T-helper 2 cell treated with Interferon-gamma antibody and Interleukin-4, amounts not matched to agents 5 μg/mL and 100 μg/mL, for 36 hours (primary cell): ENCODE results near the gene ZCCHC17.
"Not testable (repeated sequence)": the region's sequence is repeated elsewhere in the genome, so short reads cannot be mapped to it uniquely, and the experiment has no call there.

ENCODE experiments used
- DNase-seq: peaks from one replicate; pipeline ENCODE4 v3.0.0; 2021; ENCODE audit warnings: low spot score
- H3K27ac Mint-ChIP-seq: one replicate; pipeline ENCODE4 v1.8.0; 2021; ENCODE audit warnings: mild to moderate bottlenecking, mixed read lengths
- H3K27me3 Mint-ChIP-seq: one replicate; pipeline ENCODE4 v1.8.0; 2021; ENCODE audit warnings: low read depth, mixed read lengths
- H3K36me3 Mint-ChIP-seq: one replicate; pipeline ENCODE4 v1.8.0; 2021; ENCODE audit warnings: low read depth, mixed read lengths
- H3K4me1 Mint-ChIP-seq: one replicate; pipeline ENCODE4 v1.8.0; 2021; ENCODE audit warnings: low read depth, mixed read lengths
- H3K4me3 Mint-ChIP-seq: one replicate; pipeline ENCODE4 v1.8.0; 2022; ENCODE audit warnings: mild to moderate bottlenecking, moderate library complexity, mixed read lengths
- H3K9me3 Mint-ChIP-seq: one replicate; pipeline ENCODE4 v1.8.0; 2021; ENCODE audit warnings: mixed read lengths

Gene ZCCHC17

GRCh38 chr1:31287791-31288190 lies 9.0 kb upstream of the ZCCHC17 start:
- not testable (repeated sequence) for H3K4me1 Mint-ChIP-seq, H3K27ac Mint-ChIP-seq, H3K27me3 Mint-ChIP-seq, H3K4me3 Mint-ChIP-seq, DNase-seq, H3K9me3 Mint-ChIP-seq
- H3K36me3 Mint-ChIP-seq: peaks cover 45% of the 10 kb centered on the region

GRCh38 chr1:31289021-31289420 lies 7.8 kb upstream of the ZCCHC17 start:
- Mint-ChIP-seq H3K4me3 (no peak overlapping the region), H3K36me3 (peaks cover 48% of the 10 kb centered on the region), H3K9me3 (no peaks in the 10 kb centered on the region), H3K27ac (no peak overlapping the region), H3K4me1 (peaks cover 2% of the 10 kb centered on the region), H3K27me3 (no peaks in the 10 kb centered on the region)
- DNase-seq: no peak

GRCh38 chr1:31295874-31296485 lies 852 bp upstream of the ZCCHC17 start:
- Mint-ChIP-seq H3K4me3 (no peak overlapping the region), H3K27ac (no peak overlapping the region)
- DNase-seq: no peak

GRCh38 chr1:31297277-31298247 lies 730 bp downstream of the ZCCHC17 start:
- H3K27me3 Mint-ChIP-seq: no peaks in the 10 kb centered on the region
- H3K36me3 Mint-ChIP-seq: peaks cover 20% of the 10 kb centered on the region
- no peak overlapping the region for H3K27ac Mint-ChIP-seq
- no peak overlapping the region for H3K4me3 Mint-ChIP-seq
- no peaks in the 10 kb centered on the region for H3K9me3 Mint-ChIP-seq
- peaks cover 19% of the 10 kb centered on the region for H3K4me1 Mint-ChIP-seq
- no peak for DNase-seq

More at GRCh38 chr1:31295874-31296485, 852 bp upstream of the ZCCHC17 start:
- Mint-ChIP-seq H3K27me3 (no peaks in the 10 kb centered on the region), H3K4me1 (peaks cover 19% of the 10 kb centered on the region), H3K9me3 (no peaks in the 10 kb centered on the region), H3K36me3 (peaks cover 30% of the 10 kb centered on the region)

- Mint-ChIP-seq H3K4me1 (peaks cover 19% of the 10 kb centered on the region), H3K27ac (no peak overlapping the region), H3K27me3 (no peaks in the 10 kb centered on the region), H3K9me3 (no peaks in the 10 kb centered on the region), H3K4me3 (no peak overlapping the region), H3K36me3 (peaks cover 9% of the 10 kb centered on the region)
- no peak for DNase-seq
These were observed 2.5 kb downstream of the ZCCHC17 start for GRCh38 chr1:31299365-31299764.

- H3K4me1 Mint-ChIP-seq: peaks cover 15% of the 10 kb centered on the region
- peaks cover 5% of the 10 kb centered on the region for H3K36me3 Mint-ChIP-seq
- H3K27me3 Mint-ChIP-seq: no peaks in the 10 kb centered on the region
- no peak for DNase-seq
- no peak overlapping the region for H3K4me3 Mint-ChIP-seq
- H3K27ac Mint-ChIP-seq: no peak overlapping the region
- H3K9me3 Mint-ChIP-seq: no peaks in the 10 kb centered on the region
These were observed 3.4 kb downstream of the ZCCHC17 start for GRCh38 chr1:31300193-31300592.

- Mint-ChIP-seq H3K36me3 (no peaks in the 10 kb centered on the region), H3K4me3 (no peak overlapping the region), H3K27me3 (no peaks in the 10 kb centered on the region), H3K9me3 (no peaks in the 10 kb centered on the region), H3K4me1 (peaks cover 11% of the 10 kb centered on the region), H3K27ac (no peak overlapping the region)
- DNase-seq: no peak
These were observed 6.0 kb downstream of the ZCCHC17 start for GRCh38 chr1:31302709-31303441.

GRCh38 chr1:31306278-31306677 lies 9.4 kb downstream of the ZCCHC17 start:
- peaks cover 8% of the 10 kb centered on the region for H3K36me3 Mint-ChIP-seq
- DNase-seq: no peak
- no peaks in the 10 kb centered on the region for H3K27me3 Mint-ChIP-seq
- no peak overlapping the region for H3K4me3 Mint-ChIP-seq
- peaks cover 8% of the 10 kb centered on the region for H3K4me1 Mint-ChIP-seq
- H3K9me3 Mint-ChIP-seq: no peaks in the 10 kb centered on the region
- H3K27ac Mint-ChIP-seq: no peak overlapping the region

GRCh38 chr1:31308036-31308435 lies 11.2 kb downstream of the ZCCHC17 start:
- no peaks in the 10 kb centered on the region for H3K27me3 Mint-ChIP-seq
- no peak overlapping the region for H3K4me3 Mint-ChIP-seq
- H3K27ac Mint-ChIP-seq: no peak overlapping the region
- H3K4me1 Mint-ChIP-seq: peaks cover 8% of the 10 kb centered on the region
- peaks cover 18% of the 10 kb centered on the region for H3K36me3 Mint-ChIP-seq
- no peak for DNase-seq
- H3K9me3 Mint-ChIP-seq: no peaks in the 10 kb centered on the region

GRCh38 chr1:31310198-31310597 lies 13.4 kb downstream of the ZCCHC17 start:
- Mint-ChIP-seq H3K9me3 (no peaks in the 10 kb centered on the region), H3K27me3 (no peaks in the 10 kb centered on the region), H3K4me3 (no peak overlapping the region), H3K4me1 (peaks cover 8% of the 10 kb centered on the region), H3K36me3 (peaks cover 24% of the 10 kb centered on the region), H3K27ac (no peak overlapping the region)
- DNase-seq: no peak

- H3K27me3 Mint-ChIP-seq: no peaks in the 10 kb centered on the region
- no peaks in the 10 kb centered on the region for H3K4me1 Mint-ChIP-seq
- peaks cover 33% of the 10 kb centered on the region for H3K36me3 Mint-ChIP-seq
- no peaks in the 10 kb centered on the region for H3K9me3 Mint-ChIP-seq
- no peak for DNase-seq
- no peak overlapping the region for H3K27ac Mint-ChIP-seq
- H3K4me3 Mint-ChIP-seq: no peak overlapping the region
These were observed 19.1 kb downstream of the ZCCHC17 start for GRCh38 chr1:31315902-31316301.

- H3K27ac Mint-ChIP-seq: no peak overlapping the region
- peaks cover 24% of the 10 kb centered on the region for H3K36me3 Mint-ChIP-seq
- no peaks in the 10 kb centered on the region for H3K27me3 Mint-ChIP-seq
- DNase-seq: no peak
- H3K4me1 Mint-ChIP-seq: no peaks in the 10 kb centered on the region
- no peak overlapping the region for H3K4me3 Mint-ChIP-seq
- H3K9me3 Mint-ChIP-seq: no peaks in the 10 kb centered on the region
These were observed 21.3 kb downstream of the ZCCHC17 start for GRCh38 chr1:31318146-31318545.

GRCh38 chr1:31324093-31324492 lies 27.3 kb downstream of the ZCCHC17 start:
- DNase-seq: no peak
- Mint-ChIP-seq H3K9me3 (no peaks in the 10 kb centered on the region), H3K4me3 (no peak overlapping the region), H3K27me3 (no peaks in the 10 kb centered on the region), H3K27ac (no peak overlapping the region), H3K4me1 (no peaks in the 10 kb centered on the region), H3K36me3 (peaks cover 13% of the 10 kb centered on the region)

- no peak overlapping the region for H3K27ac Mint-ChIP-seq
- H3K4me3 Mint-ChIP-seq: no peak overlapping the region
- DNase-seq: no peak
- H3K4me1 Mint-ChIP-seq: no peaks in the 10 kb centered on the region
- peaks cover 10% of the 10 kb centered on the region for H3K36me3 Mint-ChIP-seq
- H3K27me3 Mint-ChIP-seq: no peaks in the 10 kb centered on the region
- no peaks in the 10 kb centered on the region for H3K9me3 Mint-ChIP-seq
These were observed 28.2 kb downstream of the ZCCHC17 start for GRCh38 chr1:31324992-31325391.
